ENCODE results near the gene BRD1. TPM values are rescaled to one million over a fixed set of nuclear protein-coding genes. Genes with fewer than 3 reads are reported as not detected.

The BRD1 gene
- polyA plus RNA-seq, 3 donors: 0.61 to 13.8 (median 0.86) TPM

- H3K36me3 ChIP-seq (replicated peaks in 1 of 2; ENCODE audit: control insufficient read depth in 1 of 2, insufficient read depth in 2 of 2, low read length in 2 of 2): peaks cover 0 to 28% of the 10 kb centered on the region in 2 donors
- H3K9ac ChIP-seq (ENCODE audit: insufficient read depth, low read length, poor library complexity, severe bottlenecking): no peak overlapping the region
- no peaks in the 10 kb centered on the region for H3K27me3 ChIP-seq (ENCODE audit: control insufficient read depth in 2 of 2, insufficient read depth in 2 of 2, low read length in 2 of 2)
- no peak overlapping the region for H3K4me2 ChIP-seq (replicated peaks; ENCODE audit: extremely low read depth, low read length, poor library complexity, severe bottlenecking)
- no peak overlapping the region for H3K27ac ChIP-seq (ENCODE audit: low read depth in 1 of 2, low read length in 2 of 2)
- peaks cover 39 to 42% of the 10 kb centered on the region in 2 donors for H3K9me3 ChIP-seq (replicated peaks in 1 of 2; ENCODE audit: control insufficient read depth in 1 of 2, insufficient read depth in 1 of 2, low read length in 2 of 2)
- no CpG with 5 or more reads among the region's 14 CpGs for WGBS (ENCODE audit: insufficient coverage)
- Mint-ChIP-seq H3K27ac (no peak overlapping the region), H3K4me3 (no peak overlapping the region), H3K36me3 (peaks cover 41 to 64% of the 10 kb centered on the region in 2 donors), H3K9me3 (peaks cover 26 to 48% (median 40%) of the 10 kb centered on the region in 7 donors), H3K27me3 (ENCODE audit: low read depth in 3 of 3) (no peaks in the 10 kb centered on the region), H3K4me1 (peaks cover 3% of the 10 kb centered on the region)
- H4K20me1 ChIP-seq (ENCODE audit: insufficient read depth, low read length): peaks cover 68% of the 10 kb centered on the region
- H3K4me3 ChIP-seq (replicated peaks in 1 of 3; ENCODE audit: low read depth in 2 of 3, low read length in 3 of 3): no peak overlapping the region
- DNase-seq: no peak
- intact Hi-C loops (cut with micrococcal nuclease): no loop called here
- TF ChIP-seq CTCF (IDR thresholded peaks at IDR 0.05): no peak
- H3K4me1 ChIP-seq (ENCODE audit: control insufficient read depth in 1 of 2, insufficient read depth in 2 of 2, low read length in 2 of 2): no peaks in the 10 kb centered on the region
- peaks cover 99% of the 10 kb centered on the region for H3K79me2 ChIP-seq (ENCODE audit: insufficient read depth, low read length)
- no peak overlapping the region for H2AFZ ChIP-seq (ENCODE audit: insufficient read depth, low read depth, low read length, poor library complexity, severe bottlenecking)
Measured at GRCh38 chr22:49869845-49870712, 42.4 kb upstream of the BRD1 start.

- peaks cover 26 to 55% (median 40%) of the 10 kb centered on the region in 7 donors for H3K9me3 Mint-ChIP-seq
- Histone ChIP-seq H3K27ac (ENCODE audit: low read depth in 1 of 2, low read length in 2 of 2) (no peak overlapping the region), H4K20me1 (ENCODE audit: insufficient read depth, low read length) (peaks cover 73% of the 10 kb centered on the region), H3K79me2 (ENCODE audit: insufficient read depth, low read length) (peaks cover 99% of the 10 kb centered on the region), H3K9ac (ENCODE audit: insufficient read depth, low read length, poor library complexity, severe bottlenecking) (no peak overlapping the region), H3K36me3 (replicated peaks in 1 of 2; ENCODE audit: control insufficient read depth in 1 of 2, insufficient read depth in 2 of 2, low read length in 2 of 2) (peaks cover 0 to 28% of the 10 kb centered on the region in 2 donors), H3K9me3 (replicated peaks in 1 of 2; ENCODE audit: control insufficient read depth in 1 of 2, insufficient read depth in 1 of 2, low read length in 2 of 2) (peaks cover 44 to 48% of the 10 kb centered on the region in 2 donors), H3K4me3 (replicated peaks in 1 of 3; ENCODE audit: low read depth in 2 of 3, low read length in 3 of 3) (no peak overlapping the region), H3K4me1 (ENCODE audit: control insufficient read depth in 1 of 2, insufficient read depth in 2 of 2, low read length in 2 of 2) (no peaks in the 10 kb centered on the region), H2AFZ (ENCODE audit: insufficient read depth, low read depth, low read length, poor library complexity, severe bottlenecking) (no peak overlapping the region), H3K4me2 (replicated peaks; ENCODE audit: extremely low read depth, low read length, poor library complexity, severe bottlenecking) (no peak overlapping the region), H3K27me3 (ENCODE audit: control insufficient read depth in 2 of 2, insufficient read depth in 2 of 2, low read length in 2 of 2) (no peaks in the 10 kb centered on the region)
- intact Hi-C loops (cut with micrococcal nuclease): no loop called here
- H3K36me3 Mint-ChIP-seq: peaks cover 40 to 62% of the 10 kb centered on the region in 2 donors
- H3K4me3 Mint-ChIP-seq: no peak overlapping the region
- WGBS (ENCODE audit: insufficient coverage): 96% methylated on average over 14 of the region's 17 CpGs
- no peak for DNase-seq
- peaks cover 3% of the 10 kb centered on the region for H3K4me1 Mint-ChIP-seq
- H3K27me3 Mint-ChIP-seq (ENCODE audit: low read depth in 3 of 3): no peaks in the 10 kb centered on the region
- TF ChIP-seq CTCF (IDR thresholded peaks at IDR 0.05): no peak
- no peak overlapping the region for H3K27ac Mint-ChIP-seq
Measured at GRCh38 chr22:49869086-49869830, 41.6 kb upstream of the BRD1 start.

All from CD14-positive monocyte (primary cell).